ENCODE results near the gene CHTF18.
"Not testable (repeated sequence)": the region's sequence is repeated elsewhere in the genome, so short reads cannot be mapped to it uniquely, and the experiment has no call there.

Gene CHTF18

GRCh38 chr16:769934-770333 lies 18.5 kb upstream of the CHTF18 start:
- no peak overlapping the region for H3K4me3 ChIP-seq (ENCODE audit: low read depth, low read length)
- TF ChIP-seq, protein P1, sequence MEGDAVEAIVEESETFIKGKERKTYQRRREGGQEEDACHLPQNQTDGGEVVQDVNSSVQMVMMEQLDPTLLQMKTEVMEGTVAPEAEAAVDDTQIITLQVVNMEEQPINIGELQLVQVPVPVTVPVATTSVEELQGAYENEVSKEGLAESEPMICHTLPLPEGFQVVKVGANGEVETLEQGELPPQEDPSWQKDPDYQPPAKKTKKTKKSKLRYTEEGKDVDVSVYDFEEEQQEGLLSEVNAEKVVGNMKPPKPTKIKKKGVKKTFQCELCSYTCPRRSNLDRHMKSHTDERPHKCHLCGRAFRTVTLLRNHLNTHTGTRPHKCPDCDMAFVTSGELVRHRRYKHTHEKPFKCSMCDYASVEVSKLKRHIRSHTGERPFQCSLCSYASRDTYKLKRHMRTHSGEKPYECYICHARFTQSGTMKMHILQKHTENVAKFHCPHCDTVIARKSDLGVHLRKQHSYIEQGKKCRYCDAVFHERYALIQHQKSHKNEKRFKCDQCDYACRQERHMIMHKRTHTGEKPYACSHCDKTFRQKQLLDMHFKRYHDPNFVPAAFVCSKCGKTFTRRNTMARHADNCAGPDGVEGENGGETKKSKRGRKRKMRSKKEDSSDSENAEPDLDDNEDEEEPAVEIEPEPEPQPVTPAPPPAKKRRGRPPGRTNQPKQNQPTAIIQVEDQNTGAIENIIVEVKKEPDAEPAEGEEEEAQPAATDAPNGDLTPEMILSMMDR (IDR thresholded peaks at IDR 0.05; ENCODE audit: low read depth, low read length), result no peak

DNA sequence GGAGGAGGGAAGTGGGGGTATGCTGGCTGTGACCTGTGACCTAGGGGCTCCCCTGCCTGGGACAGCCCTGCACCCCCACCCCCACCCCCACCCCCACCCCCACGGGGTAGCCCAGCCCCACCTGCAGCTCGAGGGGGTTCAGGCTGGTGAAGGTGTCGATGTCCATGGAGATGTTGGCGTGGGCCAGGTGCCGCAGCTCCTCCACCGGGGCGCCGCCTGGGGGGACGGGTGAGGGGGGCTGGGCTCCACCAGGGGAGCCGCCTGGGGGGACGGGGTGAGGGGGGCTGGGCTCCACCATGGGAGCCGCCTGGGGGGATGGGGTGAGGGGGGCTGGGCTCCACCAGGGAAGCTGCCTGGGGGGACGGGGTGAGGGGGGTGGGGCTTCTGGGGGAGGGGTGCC lies 18.0 kb upstream of the CHTF18 start:
- H3K4me3 ChIP-seq (ENCODE audit: low read depth, low read length), result no peak overlapping the region
- TF ChIP-seq, protein P1 (IDR thresholded peaks at IDR 0.05; ENCODE audit: low read depth, low read length), result no peak

DNA sequence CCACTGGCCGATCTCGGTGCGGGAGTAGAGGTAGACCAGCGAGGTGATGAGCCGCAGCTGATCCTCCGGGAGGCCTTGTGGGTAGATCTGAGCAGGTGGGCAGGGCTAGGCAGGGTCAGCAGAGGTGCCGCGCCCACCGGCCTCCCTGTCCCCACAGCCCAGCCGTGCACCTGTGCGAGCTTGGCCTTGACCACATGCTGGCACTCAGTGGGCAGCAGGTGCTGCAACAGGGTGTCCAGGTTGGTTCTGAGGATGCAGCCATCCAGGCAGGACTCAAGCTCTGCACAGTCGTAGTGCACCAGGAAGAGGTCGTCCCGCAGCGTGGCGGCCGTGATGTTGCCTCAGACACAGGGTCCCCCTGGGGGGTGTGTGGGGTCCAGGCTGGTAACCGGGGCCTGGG lies 15.5 kb upstream of the CHTF18 start:
- no peak overlapping the region for H3K4me3 ChIP-seq (ENCODE audit: low read depth, low read length)
- TF ChIP-seq, protein P1 (IDR thresholded peaks at IDR 0.05; ENCODE audit: low read depth, low read length), result no peak

- no peak overlapping the region for H3K4me3 ChIP-seq (ENCODE audit: low read depth, low read length)
- TF ChIP-seq, protein P1 (IDR thresholded peaks at IDR 0.05; ENCODE audit: low read depth, low read length), result no peak
Observed at GRCh38 chr16:774086-775001, 14.1 kb upstream of the CHTF18 start.

GRCh38 chr16:775236-775796 lies 13.1 kb upstream of the CHTF18 start:
- no peak overlapping the region for H3K4me3 ChIP-seq (ENCODE audit: low read depth, low read length)
- TF ChIP-seq, protein P1 (IDR thresholded peaks at IDR 0.05; ENCODE audit: low read depth, low read length), result no peak

DNA sequence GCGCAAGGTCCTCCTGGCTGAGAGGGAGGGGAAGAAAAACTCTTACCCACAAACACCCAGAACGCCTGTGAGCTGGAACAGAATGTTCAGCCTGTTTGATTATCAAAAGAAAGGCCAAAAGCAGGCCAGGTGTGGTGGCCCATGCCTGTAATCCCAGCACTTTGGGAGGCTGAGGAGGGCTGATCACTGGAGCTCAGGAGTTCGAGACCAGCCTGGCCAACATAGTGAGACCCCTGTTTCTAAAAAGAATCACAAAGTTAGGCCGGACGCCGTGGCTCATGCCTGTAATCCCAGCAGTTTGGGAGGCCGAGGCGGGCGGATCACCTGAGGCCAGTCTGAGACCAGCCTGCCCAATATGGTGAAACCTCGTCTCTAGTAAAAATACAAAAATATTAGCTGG lies 12.1 kb upstream of the CHTF18 start:
- H3K4me3 ChIP-seq (ENCODE audit: low read depth, low read length), result not testable (repeated sequence)

DNA sequence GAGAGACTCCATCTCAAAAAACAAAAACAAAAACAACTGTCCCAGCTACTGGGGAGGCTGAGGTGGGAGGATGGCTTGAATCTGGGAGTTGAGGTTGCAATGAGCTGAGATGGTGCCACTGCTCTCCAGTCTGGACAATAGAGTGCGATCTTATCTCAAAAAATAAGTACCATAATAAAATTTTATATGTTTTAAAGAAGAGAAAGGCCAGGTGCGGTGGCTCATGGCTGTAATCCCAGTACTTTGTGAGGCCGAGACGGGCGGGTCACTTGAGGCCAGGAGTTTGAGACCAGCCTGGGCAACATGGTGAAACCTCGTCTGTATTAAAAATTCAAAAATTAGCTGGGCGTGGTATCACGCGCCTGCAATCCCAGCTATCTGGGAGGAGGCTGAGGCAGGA lies 11.6 kb upstream of the CHTF18 start:
- H3K4me3 ChIP-seq (ENCODE audit: low read depth, low read length), result no peak overlapping the region
- TF ChIP-seq, protein P1 (IDR thresholded peaks at IDR 0.05; ENCODE audit: low read depth, low read length), result no peak

Data from WI38 (cell line).